SK-N-SH treated with all-trans-retinoic acid at 6 μM for 48 hours (cell line): Measurements from ENCODE around the gene IFNA5.

Experiments used
- ATAC-seq: fragments of 200-7000 bp; cut with Tn5 transposase; 3 replicates; pipeline ENCODE4 v1.9.1; 2020; ENCODE audit warnings: mild to moderate bottlenecking, moderate library complexity
- ARNTL ChIP-seq: fragments of 450-650 bp; formaldehyde crosslinking; IDR thresholded peaks from 2 replicates; pipeline ENCODE4 v1.5.0; 2020; ENCODE audit warnings: low read depth, mild to moderate bottlenecking, moderate library complexity, borderline replicate concordance
- BACH2 ChIP-seq: fragments of 250-450 bp; sonication (Bioruptor Pico); IDR thresholded peaks from 2 replicates; pipeline ENCODE4 v1.9.0; 2021; ENCODE audit warnings: mild to moderate bottlenecking, borderline replicate concordance
- CREB5 ChIP-seq: fragments of 250-450 bp; sonication (Bioruptor Pico); IDR thresholded peaks from 2 replicates; pipeline ENCODE4 v1.5.1; 2020; ENCODE audit warnings: low read depth, mild to moderate bottlenecking, moderate library complexity
- CSDC2 ChIP-seq: fragments of 250-450 bp; sonication (Bioruptor Pico); IDR thresholded peaks from 2 replicates; pipeline ENCODE4 v1.5.0; 2020; ENCODE audit warnings: mild to moderate bottlenecking, moderate library complexity
- CSRNP3 ChIP-seq: fragments of 250-450 bp; sonication (Bioruptor Pico); IDR thresholded peaks from 2 replicates; pipeline ENCODE4 v1.5.1; 2021; ENCODE audit warnings: mild to moderate bottlenecking, moderate library complexity
- ESRRG ChIP-seq: fragments of 250-450 bp; sonication (Bioruptor Pico); IDR thresholded peaks from 2 replicates; pipeline ENCODE4 v1.6.1; 2021; ENCODE audit warnings: mild to moderate bottlenecking
- OSR1 ChIP-seq: fragments of 250-450 bp; sonication (Bioruptor Pico); IDR thresholded peaks from 2 replicates; pipeline ENCODE4 v1.8.0; 2022; ENCODE audit warnings: moderate library complexity, mild to moderate bottlenecking, inconsistent platforms
- POU6F1 ChIP-seq: fragments of 250-450 bp; sonication (Bioruptor Pico); IDR thresholded peaks from 2 replicates; pipeline ENCODE4 v1.8.0; 2021; ENCODE audit warnings: low read depth, mild to moderate bottlenecking, moderate library complexity, borderline replicate concordance
- PPARA ChIP-seq: fragments of 250-450 bp; sonication (Bioruptor Pico); IDR thresholded peaks from 2 replicates; pipeline ENCODE4 v1.5.0; 2020; ENCODE audit warnings: mild to moderate bottlenecking, borderline replicate concordance
- SNAI2 ChIP-seq: fragments of 250-450 bp; sonication (Bioruptor Pico); IDR thresholded peaks from 2 replicates; pipeline ENCODE4 v1.5.0; 2020; ENCODE audit warnings: mild to moderate bottlenecking, moderate library complexity
- TCF4 ChIP-seq: fragments of 250-450 bp; sonication (Bioruptor Pico); IDR thresholded peaks from 2 replicates; pipeline ENCODE4 v1.8.0; 2021; ENCODE audit warnings: mild to moderate bottlenecking, moderate library complexity, borderline replicate concordance
- TOX ChIP-seq: fragments of 250-450 bp; sonication (Bioruptor Pico); IDR thresholded peaks from 2 replicates; pipeline ENCODE4 v1.8.0; 2021; ENCODE audit warnings: mild to moderate bottlenecking, moderate library complexity, borderline replicate concordance
- TSHZ2 ChIP-seq: fragments of 250-450 bp; sonication (Bioruptor Pico); IDR thresholded peaks from 2 replicates; pipeline ENCODE4 v1.5.0; 2020; ENCODE audit warnings: mild to moderate bottlenecking, moderate library complexity
- ZC3H10 ChIP-seq: fragments of 250-450 bp; sonication (Bioruptor Pico); IDR thresholded peaks from 2 replicates; pipeline ENCODE4 v1.5.1; 2021; ENCODE audit warnings: mild to moderate bottlenecking, moderate library complexity
- ZFP3 ChIP-seq: fragments of 250-450 bp; sonication (Bioruptor Pico); IDR thresholded peaks from 2 replicates; pipeline ENCODE4 v1.5.0; 2020; ENCODE audit warnings: mild to moderate bottlenecking, moderate library complexity
- ZFP30 ChIP-seq: fragments of 450-650 bp; formaldehyde crosslinking; IDR thresholded peaks from 2 replicates; pipeline ENCODE4 v1.5.0; 2022; ENCODE audit warnings: mild to moderate bottlenecking, moderate library complexity
- ZNF565 ChIP-seq: fragments of 450-650 bp; formaldehyde crosslinking; conservative IDR thresholded peaks from 2 replicates; pipeline ENCODE4 v1.5.0; 2020; ENCODE audit warnings: low read depth, mild to moderate bottlenecking, moderate library complexity
- ZNF8 ChIP-seq: fragments of 450-650 bp; formaldehyde crosslinking; IDR thresholded peaks from 2 replicates; pipeline ENCODE4 v1.5.0; 2020; ENCODE audit warnings: mild to moderate bottlenecking, moderate library complexity

The IFNA5 gene

GRCh38 chr9:21334701-21335632 is 29.9 kb upstream of the IFNA5 start, which contains the start of gene KLHL9:
KLHL9 (minus strand) TSS chr9:21335404; CDS start chr9:21334859, 545 bp downstream.
- peak; percentile 98 for ATAC-seq
- TF ChIP-seq ZNF8 (CRISPR knock-in tag) = no peak
- TF ChIP-seq SNAI2 = no peak
- no peak for TF ChIP-seq OSR1
- no peak for TF ChIP-seq CSDC2
- TF ChIP-seq ZNF565 = no peak
- TF ChIP-seq ARNTL = no peak
- no peak for TF ChIP-seq TCF4 (CRISPR knock-in tag)

- TF ChIP-seq OSR1 = no peak
- no peak for TF ChIP-seq ESRRG
- no peak for TF ChIP-seq CSRNP3 (CRISPR knock-in tag)
- no peak for TF ChIP-seq ARNTL
- TF ChIP-seq TSHZ2 = no peak
- TF ChIP-seq CREB5 (CRISPR knock-in tag) = no peak
- no peak for TF ChIP-seq ZC3H10
- TF ChIP-seq, all 23 proteins: peak for 0
- ATAC-seq = no peak
These were observed 28.1 kb upstream of the IFNA5 start for GRCh38 chr9:21333226-21333625.

GRCh38 chr9:21331676-21332402 is 26.7 kb upstream of the IFNA5 start:
- no peak for TF ChIP-seq CREB5 (CRISPR knock-in tag)
- no peak for TF ChIP-seq ZNF8 (CRISPR knock-in tag)
- TF ChIP-seq, all 23 proteins: peak for 0
- no peak for ATAC-seq

- peak; percentile 92 for ATAC-seq
- TF ChIP-seq ZFP3 (CRISPR knock-in tag) = no peak
- TF ChIP-seq ZNF8 (CRISPR knock-in tag) = no peak
- TF ChIP-seq TOX (CRISPR knock-in tag) = no peak
- no peak for TF ChIP-seq OSR1
- no peak for TF ChIP-seq TSHZ2
- TF ChIP-seq SNAI2 = no peak
- no peak for TF ChIP-seq POU6F1
- TF ChIP-seq ESRRG = no peak
- TF ChIP-seq CREB5 (CRISPR knock-in tag) = no peak
- TF ChIP-seq ZFP30 = no peak
- TF ChIP-seq BACH2 = no peak
- TF ChIP-seq PPARA = no peak
- no peak for TF ChIP-seq ZNF565
- no peak for TF ChIP-seq TCF4 (CRISPR knock-in tag)
These were observed 21.5 kb upstream of the IFNA5 start for GRCh38 chr9:21326526-21327139.
